RWPE1 (cell line): ENCODE data around the gene LLGL1.

ENCODE experiments used
- CTCF ChIA-PET: fragments of 350-600 bp; sonication (Branson Sonifier 250); formaldehyde crosslinking; extraction: SDS; loops from one replicate; lab custom pipeline; 2021; lab: Yijun Ruan, JAX
- POLR2A ChIA-PET: fragments of 400-600 bp; formaldehyde crosslinking; extraction: SDS; loops from one replicate; lab custom pipeline; 2020; ENCODE audit warnings: antibody characterized with exemption; ENCODE audit not compliant: low non-redundant PET; lab: Yijun Ruan, JAX
- DNase-seq: peaks from one replicate; pipeline ENCODE4 v3.0.0; 2012; ENCODE audit warnings: low spot score
- H3K27ac ChIP-seq: fragments of 450-650 bp; 2 replicates; pipeline ENCODE4 v1.5.1; 2017
- TF ChIP-seq, protein P1 (sequence below): fragments of 450-650 bp; conservative IDR thresholded peaks from 2 replicates; pipeline ENCODE4 v1.5.1; 2017; ENCODE audit warnings: low read depth, mild to moderate bottlenecking

The LLGL1 gene

GRCh38 chr17:18246880-18247612, 21.6 kb downstream of the LLGL1 start:
- peak overlapping the region; percentile 93 for H3K27ac ChIP-seq
- ChIA-PET POLR2A (interaction anchor here (1.0 kb wide), 1 partner anchor 11 kb away, joined by 3 read pairs; no protein-coding TSS in a partner anchor), CTCF (interaction anchor here (0.8 to 1.4 kb wide), 5 partner anchors 8 to 64 kb away, joined by 3 to 4 read pairs (median 3); partner anchors contain the start of gene ALKBH5)
- TF ChIP-seq, protein P1, sequence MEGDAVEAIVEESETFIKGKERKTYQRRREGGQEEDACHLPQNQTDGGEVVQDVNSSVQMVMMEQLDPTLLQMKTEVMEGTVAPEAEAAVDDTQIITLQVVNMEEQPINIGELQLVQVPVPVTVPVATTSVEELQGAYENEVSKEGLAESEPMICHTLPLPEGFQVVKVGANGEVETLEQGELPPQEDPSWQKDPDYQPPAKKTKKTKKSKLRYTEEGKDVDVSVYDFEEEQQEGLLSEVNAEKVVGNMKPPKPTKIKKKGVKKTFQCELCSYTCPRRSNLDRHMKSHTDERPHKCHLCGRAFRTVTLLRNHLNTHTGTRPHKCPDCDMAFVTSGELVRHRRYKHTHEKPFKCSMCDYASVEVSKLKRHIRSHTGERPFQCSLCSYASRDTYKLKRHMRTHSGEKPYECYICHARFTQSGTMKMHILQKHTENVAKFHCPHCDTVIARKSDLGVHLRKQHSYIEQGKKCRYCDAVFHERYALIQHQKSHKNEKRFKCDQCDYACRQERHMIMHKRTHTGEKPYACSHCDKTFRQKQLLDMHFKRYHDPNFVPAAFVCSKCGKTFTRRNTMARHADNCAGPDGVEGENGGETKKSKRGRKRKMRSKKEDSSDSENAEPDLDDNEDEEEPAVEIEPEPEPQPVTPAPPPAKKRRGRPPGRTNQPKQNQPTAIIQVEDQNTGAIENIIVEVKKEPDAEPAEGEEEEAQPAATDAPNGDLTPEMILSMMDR, result no peak
- DNase-seq, result peak; percentile 97

DNA sequence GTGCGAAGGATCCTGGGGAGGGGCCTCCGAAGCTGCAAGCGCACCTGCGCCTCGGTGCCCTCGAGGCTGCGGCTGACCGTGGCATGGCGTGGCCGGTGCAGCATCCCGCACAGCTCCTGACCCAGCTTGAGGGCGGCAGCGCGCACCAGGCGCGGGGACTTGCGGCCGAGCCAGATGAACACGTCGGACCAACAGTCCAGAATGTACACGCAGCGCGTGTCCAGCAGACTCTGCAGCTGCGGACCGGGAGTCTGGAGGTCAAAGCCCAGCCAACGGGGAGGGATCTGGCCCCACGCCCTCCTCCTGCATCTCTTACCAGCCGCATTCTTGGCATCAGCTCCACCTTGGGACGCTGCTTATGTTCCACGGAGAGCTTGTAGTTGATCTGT, 22.2 kb downstream of the LLGL1 start:
- peak overlapping the region; percentile 93 for H3K27ac ChIP-seq
- CTCF ChIA-PET, result interaction anchor here (0.7 to 1.1 kb wide), 6 partner anchors 9 to 360 kb away, joined by 3 to 4 read pairs (median 4); partner anchors contain the start of gene ALKBH5
- no peak for DNase-seq
- POLR2A ChIA-PET, result interaction anchor here (1.0 kb wide), 1 partner anchor 12 kb away, joined by 3 read pairs; no protein-coding TSS in a partner anchor
- TF ChIP-seq, protein P1, result no peak

- DNase-seq, result peak; percentile 76
- TF ChIP-seq, protein P1, result peak; percentile 79
- ChIA-PET POLR2A (no interaction called here), CTCF (interaction anchor here (0.5 to 1.3 kb wide), 11 partner anchors 9 to 1173 kb away, joined by 3 to 10 read pairs (median 4); partner anchors contain the start of gene ALKBH5)
- H3K27ac ChIP-seq, result peak overlapping the region; percentile 93
These were observed 22.9 kb downstream of the LLGL1 start for GRCh38 chr17:18248300-18248731.

DNA sequence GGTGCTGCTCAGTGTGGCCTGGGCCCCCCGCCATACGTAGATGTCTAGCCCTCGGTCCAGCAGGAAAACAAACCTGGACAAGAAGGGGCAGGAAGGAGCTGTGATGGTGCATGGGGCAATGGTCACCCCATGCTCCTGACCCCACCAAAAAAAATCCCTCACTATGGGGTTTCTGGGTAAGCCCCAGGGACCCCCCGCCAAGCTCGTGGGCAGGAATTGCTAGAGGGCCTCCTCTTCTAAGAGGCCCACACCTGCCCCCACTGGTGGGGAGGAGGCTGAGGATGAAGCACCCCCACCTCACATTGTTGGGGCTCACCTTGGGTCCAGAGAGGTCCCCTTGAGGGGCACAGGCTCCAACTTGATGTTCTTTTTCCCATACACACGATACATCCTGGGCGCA, 23.4 kb downstream of the LLGL1 start:
- TF ChIP-seq, protein P1, result no peak
- POLR2A ChIA-PET, result no interaction called here
- peak overlapping the region; percentile 93 for H3K27ac ChIP-seq
- CTCF ChIA-PET, result interaction anchor here (0.5 to 1.3 kb wide), 9 partner anchors 11 to 1173 kb away, joined by 3 to 10 read pairs (median 4); no protein-coding TSS in a partner anchor
- no peak for DNase-seq

DNA sequence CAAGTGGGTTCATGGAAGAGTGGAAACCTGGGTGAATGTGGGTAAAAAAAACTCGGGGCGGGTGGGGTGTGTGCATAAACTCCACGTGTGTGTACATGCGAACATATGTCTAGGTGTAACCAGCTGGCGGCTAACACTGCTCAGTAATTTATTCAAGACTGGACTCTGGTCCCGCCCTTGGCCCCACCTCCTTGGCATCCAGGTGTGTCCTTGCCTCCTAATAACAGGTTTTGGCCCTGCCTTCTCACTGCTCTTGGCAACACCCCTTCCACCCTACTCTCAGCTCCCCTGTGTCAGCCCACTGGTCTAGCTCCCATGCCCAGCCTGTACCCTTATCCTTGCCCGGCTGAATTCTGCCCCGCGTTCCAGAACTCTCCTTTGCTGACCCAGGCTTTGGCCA, 24.8 kb downstream of the LLGL1 start:
- POLR2A ChIA-PET, result no interaction called here
- TF ChIP-seq, protein P1, result no peak
- H3K27ac ChIP-seq, result peak overlapping the region; percentile 93
- DNase-seq, result peak; percentile 61
- CTCF ChIA-PET, result no interaction called here

DNA sequence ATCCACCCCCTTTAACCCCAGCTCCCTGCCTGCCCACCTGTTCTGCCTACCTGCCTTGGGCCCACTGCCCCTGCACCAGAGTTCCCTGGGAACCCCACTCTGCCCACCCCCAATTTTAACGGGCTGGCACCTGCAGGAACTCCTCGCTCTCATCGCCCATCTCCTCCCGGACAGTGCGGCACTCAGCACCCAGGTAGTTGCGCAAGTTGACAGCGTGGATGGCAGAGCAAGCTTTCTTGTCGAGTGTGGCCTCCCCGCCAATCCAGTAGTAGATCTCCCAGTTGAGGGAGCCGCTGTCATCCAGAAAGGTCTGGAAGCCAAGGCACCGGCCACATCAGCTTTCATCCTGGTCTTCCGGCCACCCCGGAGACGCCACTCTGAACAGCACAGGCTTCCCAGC, 25.3 kb downstream of the LLGL1 start:
- peak overlapping the region; percentile 93 for H3K27ac ChIP-seq
- TF ChIP-seq, protein P1, result no peak
- DNase-seq, result no peak
- CTCF ChIA-PET, result no interaction called here
- POLR2A ChIA-PET, result no interaction called here
